Non-pigmented ciliary epithelial cell (primary cell): ENCODE results near the gene NUTM2E.
A peak's percentile ranks its signal among the peaks of the same experiment; 100 is the strongest.
"Not testable (repeated sequence)": the region's sequence is repeated elsewhere in the genome, so short reads cannot be mapped to it uniquely, and the experiment has no call there.

Experiments
- DNase-seq: peaks from one replicate; pipeline ENCODE4 v3.0.0-alpha.2; 2010; ENCODE audit warnings: low read depth

NUTM2E gene

DNA sequence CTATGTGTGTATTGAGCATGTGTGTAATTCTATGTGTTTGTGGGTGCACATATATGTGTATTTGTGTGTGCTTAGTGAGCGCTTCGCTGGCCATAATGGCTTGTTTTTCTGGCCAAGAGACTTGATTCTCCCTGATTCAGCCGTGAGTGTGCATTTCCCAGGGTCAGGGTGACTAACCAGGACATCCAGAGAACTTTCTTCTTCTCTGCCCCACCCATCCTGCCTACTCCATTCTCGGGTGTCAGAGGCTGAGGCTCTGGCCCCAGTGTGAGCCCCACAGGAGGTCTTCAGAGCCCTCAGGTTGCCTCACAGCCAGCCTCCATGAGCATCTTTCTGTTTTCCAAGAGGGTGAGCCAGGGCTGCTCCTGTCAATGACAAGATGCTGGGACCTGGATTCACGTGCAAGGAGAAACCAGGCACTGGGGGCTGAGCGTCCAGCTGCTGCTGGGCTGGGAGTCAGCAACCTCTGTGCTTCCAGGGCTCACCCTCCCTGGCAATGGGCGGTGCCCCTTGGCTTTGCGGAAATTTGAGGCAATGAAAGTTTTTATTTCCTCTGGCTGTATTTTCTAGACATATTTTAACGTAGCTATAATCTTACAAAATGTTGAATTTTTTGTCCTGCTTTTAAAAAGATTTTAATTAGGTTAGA is 40.5 kb downstream of the NUTM2E start:
- DNase-seq, result not testable (repeated sequence)

DNA sequence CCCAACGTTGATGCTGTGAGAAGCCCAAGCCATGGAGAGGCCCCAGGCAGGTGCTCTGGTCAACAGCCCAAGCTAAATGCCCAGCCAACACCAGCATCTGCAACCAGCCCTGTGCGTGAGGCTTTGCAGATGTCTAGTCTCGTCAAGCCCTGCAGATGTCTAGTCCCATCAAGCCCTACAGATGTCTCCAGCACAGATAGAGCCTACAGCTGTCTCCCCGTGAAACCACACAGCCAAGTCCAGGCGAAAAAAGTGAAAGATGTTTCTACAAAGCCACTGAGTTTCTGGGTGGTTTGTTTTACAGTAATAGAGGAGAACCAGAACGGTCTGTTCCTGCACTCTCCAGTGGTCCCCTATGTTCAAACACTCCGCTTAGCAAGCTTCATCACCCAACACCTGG is 41.5 kb downstream of the NUTM2E start:
- DNase-seq, result not testable (repeated sequence)

DNA sequence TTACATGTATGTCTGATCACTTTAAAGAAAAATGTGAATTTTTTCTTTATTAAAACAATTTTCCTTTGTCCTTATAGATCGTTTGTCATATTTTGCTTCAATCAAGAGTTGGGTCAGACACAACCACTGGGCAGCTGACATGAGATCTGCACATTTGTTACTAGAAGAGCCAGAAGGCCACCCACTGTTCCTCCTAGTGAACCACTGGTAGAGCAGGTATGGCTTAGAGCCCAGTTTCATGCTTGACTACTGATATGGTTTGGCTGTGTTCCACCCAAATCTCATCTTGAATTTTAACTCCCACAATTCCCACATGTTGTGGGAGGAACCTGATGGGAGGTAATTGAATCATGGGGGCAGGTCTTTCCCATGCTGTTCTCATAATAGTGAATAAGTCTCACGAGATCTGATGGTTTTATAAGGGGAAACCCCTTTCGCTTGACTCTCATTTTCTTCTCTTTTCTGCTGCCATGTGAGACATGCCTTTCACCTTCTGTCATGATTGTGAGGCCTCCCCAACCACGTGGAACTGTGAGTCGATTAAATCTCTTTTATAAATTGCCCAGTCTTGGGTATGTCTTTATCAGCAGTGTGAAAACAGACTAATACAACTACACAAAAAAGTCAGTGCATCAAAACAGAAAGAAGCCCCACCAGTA is 43.0 kb downstream of the NUTM2E start:
- peak; percentile 1 for DNase-seq

- not testable (repeated sequence) for DNase-seq
Observed at GRCh38 chr10:79871729-79872128, 45.2 kb downstream of the NUTM2E start.
